Fibroblast of skin of right biceps (primary cell): ENCODE data around the gene PRRT2.
"Not testable (repeated sequence)": the region's sequence is repeated elsewhere in the genome, so short reads cannot be mapped to it uniquely, and the experiment has no call there.

Source experiments
- DNase-seq: peaks from one replicate; pipeline ENCODE4 v3.0.0-alpha.2; 2013

PRRT2 gene

DNA sequence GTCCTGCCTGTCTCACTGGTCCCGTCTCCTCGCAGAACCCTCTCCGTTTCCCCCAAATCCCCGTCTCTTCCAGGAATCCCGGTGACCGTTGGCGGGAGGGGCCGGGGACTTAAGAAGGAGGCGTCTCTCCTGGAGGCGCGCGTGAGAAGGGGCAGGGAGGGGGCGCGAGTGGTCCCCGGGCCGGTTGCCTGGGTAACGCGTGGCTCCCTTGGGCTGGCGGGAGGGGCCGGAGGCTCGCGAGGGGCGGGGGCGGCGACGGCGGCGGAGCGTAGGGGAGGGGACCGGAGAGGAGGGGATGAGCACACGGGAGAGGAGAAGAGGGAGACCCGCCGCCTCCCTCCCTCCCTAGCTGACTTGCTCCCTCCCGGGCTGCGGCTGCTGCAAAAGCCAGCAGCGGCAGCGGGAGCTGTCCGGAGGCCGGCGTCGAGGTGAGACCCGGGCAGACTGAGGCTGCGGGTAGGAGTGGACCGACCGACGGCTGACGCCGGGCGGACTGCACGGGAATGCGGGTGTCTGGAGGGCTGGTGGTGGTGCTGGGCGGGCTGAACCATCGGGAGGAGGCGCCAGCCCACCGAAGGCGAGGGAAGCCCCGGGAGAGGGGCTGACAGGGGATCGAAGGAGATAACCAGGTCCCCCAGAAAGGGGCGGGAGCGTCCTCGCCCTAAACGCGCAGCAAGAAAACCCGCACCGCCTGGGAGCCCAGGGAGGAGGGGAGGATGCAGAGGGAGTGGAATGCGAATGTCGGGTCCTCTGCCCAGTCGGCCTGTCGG, at the start of gene PRRT2:
TSS of gene PRRT2 (plus strand) at position 298 of the 770 bp plus-strand sequence. CDS start 862 bp downstream, outside the sequence.
- peak; percentile 66 for DNase-seq

DNA sequence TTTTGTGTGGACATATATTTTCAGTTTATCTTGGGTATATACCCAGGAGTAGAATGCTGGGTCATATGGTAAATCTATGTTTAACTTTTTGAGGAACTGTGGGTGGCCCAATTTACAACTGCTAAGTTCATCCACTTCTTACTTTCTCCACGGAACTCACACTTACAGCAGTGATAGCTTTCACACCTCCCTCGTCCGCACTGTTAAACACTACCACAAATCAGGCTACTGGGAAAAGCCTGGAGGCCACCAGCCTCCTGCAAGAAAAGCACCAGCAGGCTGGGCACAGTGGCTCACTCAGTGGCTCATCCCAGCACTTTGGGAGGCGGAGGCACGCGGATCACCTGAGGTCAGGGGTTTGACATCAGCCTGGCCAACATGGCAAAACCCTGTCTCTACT, 48.7 kb upstream of the PRRT2 start:
- no peak for DNase-seq

DNA sequence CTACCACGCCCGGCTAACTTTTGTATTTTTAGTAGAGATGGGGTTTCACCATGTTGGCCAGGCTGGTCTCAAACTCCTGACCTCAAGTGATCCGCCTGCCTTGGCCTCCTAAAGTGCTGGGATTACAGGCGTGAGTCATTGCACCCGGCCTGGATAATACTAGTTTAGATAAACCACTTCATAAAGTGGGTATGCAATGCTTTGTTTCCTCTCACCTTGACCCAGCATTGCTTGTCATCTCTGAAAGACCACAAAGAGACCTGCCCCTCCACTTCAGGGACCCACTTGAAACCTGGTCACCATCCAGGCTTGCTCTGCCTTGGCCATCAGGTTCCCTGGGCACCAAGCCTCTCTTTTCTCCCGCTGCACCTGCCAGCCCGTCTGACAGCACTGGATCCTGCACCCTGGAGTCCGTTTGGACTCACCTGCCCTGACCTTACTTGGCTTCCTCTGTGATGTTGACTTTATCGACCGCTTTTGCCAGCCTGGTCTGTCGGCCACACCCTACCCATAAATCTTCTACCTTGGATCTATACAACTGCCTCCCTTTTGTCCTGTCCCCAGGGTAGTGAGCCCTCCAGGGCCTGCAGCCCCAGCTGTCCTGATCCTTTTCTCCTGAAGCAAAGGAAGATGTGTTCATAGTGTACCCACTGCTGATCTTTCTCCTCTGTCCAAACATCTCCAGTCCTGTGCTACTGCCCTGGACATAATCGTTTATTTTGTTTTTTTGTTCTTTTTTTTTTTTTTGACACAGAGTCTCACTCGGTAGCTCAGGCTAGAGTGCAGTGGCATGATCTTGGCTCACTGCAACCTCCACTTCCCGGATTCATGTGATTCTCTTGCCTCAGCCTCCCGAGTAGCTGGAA, 46.6 kb upstream of the PRRT2 start:
- DNase-seq = no peak

DNA sequence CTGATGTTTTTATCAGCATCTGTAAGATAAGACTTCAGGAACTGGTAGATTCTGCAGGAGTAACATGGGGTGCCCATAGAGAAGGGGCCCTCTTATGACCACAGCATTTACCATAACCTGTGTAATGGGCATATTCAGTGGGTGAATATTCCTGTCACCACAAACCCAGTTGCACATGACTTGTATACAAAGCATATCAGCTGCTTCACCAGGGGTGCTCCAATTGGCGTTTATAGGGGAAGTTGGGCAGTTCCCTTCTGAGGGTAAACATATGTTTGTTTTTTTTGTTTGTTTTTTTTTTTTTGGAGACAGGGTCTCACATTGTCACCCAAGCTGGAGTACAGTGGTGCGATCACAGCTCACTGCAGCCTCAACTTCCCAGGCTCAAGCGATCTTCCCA, 45.4 kb upstream of the PRRT2 start:
- no peak for DNase-seq

DNA sequence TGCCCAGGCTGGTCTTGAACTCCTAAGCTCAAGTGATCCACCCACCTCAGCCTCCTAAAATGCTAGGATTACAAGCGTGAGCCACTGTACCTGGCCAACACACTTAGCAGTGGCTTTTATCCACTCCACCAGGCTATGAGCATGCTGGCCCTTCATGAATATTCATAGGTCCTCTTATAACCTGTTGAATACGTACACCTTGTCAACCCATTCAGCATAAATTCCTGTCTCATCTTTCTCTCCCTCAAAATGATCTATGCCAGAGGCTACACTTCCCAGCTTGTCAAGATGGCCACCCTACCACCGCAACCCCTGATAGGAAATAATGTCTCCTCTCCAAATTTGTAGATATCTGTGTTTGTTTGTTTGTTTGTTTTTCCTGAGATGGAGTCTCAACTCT, 44.9 kb upstream of the PRRT2 start:
- no peak for DNase-seq

DNA sequence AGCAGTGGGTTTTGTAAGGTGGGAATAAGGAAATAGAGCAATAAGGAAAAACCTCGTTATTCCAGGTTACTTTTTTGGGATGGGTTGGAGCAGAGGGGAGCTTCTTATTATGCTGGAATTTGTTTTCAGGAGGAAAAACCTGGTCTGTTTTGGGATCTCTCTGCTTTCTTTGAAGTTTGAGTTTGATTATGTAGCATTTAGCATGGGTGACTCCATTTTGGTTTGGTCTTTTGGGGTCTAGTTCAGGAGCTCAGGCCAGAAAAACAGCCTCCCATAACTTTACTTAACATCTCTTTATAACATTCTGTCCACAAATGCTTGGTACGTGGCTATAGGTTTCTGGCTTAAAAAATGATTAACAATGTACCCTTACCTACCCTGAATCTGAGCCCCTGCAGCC, 42.5 kb upstream of the PRRT2 start:
- no peak for DNase-seq

DNA sequence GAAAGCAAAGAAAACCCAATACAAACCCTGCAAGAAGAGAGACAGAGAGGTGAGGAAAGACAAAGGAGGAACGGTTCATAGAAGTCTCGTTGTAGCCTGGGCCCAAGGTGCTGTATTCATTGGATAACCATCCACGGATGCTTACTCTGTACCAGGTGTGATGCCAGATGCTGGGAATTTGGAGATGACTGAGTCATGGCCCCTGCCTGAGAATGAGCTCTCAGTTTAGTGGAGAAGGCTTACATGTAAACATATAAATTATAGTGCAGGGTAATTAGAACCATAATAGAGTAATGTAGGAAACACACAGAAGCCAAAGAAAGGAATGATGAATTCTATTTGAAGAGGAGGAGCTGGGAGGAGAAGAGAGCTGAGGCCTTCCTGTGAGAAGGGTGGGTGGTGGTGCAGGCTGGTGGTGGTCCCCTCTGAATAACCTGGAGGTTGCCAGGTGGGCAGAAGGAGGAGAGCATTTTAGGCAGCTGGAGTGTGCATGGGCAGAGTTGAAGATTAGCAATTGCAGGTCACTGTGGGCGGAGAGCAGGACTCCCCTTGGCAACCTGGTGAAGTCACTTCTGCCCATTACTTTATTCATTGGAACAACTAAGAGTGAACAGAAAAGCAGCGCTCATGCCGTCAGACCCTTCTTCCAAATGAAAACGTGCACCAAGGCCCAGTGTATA, 41.6 kb upstream of the PRRT2 start:
- no peak for DNase-seq

DNA sequence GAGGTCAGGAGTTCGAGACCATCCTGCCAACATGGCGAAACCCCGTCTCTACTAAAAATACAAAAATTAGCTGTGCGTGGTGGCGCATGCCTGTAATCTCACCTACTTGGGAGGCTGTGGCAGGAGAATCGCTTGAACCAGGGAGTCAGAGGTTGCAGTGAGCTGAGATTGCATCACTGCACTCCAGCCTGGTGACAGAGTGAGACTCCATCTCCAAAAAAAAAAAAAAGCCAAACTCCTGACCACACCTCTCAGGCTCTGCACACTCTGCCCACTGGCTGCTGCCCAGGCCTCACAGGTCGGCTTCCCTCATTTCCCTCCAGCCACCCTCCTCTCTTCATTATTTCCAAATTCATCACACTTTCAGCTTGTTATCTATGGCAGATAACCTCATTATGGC, 39.7 kb upstream of the PRRT2 start:
- DNase-seq = not testable (repeated sequence)

DNA sequence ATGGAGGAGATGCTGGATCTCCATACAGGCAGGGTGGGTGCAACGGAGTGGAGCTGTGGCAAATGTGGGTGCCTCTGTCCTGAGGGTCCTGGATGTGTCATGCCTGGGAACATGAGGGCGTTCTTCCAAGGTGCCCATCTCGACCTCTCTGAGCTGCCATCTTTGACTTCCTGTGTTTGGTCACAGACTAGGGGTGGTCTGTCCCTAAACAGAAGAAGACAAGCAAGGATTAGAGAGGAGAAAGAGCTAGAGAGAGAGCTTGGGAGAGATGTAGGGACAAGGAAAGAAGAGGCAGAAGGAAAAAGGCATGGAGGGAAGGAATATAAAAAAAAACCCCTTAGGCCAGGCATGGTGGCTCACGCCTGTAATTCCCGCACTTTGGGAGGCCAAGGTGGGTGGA, 37.3 kb upstream of the PRRT2 start:
- no peak for DNase-seq

DNA sequence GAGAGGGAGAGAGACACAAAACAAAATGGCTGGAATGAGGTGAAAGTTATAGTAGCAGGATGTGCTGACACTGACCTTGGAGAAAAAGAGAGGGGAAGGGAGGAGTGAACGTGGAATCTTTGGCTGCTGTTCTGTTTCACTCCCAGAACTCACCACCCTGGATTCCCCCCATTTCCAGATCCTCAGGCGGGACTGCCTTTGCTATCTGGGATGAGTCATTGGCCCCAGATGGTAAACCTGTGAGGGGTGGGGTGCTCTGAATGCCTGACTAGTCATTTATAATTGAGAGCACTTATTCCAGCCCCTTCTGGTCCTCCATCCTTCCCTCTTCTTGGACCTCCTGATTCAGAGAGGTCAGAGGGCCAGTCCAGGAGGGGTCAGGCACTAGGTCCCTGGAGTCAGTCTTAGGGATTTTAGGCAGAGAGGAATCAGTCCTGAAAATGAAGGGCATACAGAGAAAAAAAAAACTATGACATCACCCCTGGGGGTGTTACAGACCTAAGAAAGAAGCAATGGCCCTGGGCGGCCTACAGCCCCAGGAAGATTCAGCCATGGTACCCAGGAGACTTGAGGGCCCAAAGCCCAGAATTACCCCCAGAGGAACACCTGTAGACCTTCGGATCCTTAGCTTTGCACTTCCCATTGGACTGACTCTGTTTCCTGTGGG, 36.1 kb upstream of the PRRT2 start:
- peak; percentile 45 for DNase-seq

DNA sequence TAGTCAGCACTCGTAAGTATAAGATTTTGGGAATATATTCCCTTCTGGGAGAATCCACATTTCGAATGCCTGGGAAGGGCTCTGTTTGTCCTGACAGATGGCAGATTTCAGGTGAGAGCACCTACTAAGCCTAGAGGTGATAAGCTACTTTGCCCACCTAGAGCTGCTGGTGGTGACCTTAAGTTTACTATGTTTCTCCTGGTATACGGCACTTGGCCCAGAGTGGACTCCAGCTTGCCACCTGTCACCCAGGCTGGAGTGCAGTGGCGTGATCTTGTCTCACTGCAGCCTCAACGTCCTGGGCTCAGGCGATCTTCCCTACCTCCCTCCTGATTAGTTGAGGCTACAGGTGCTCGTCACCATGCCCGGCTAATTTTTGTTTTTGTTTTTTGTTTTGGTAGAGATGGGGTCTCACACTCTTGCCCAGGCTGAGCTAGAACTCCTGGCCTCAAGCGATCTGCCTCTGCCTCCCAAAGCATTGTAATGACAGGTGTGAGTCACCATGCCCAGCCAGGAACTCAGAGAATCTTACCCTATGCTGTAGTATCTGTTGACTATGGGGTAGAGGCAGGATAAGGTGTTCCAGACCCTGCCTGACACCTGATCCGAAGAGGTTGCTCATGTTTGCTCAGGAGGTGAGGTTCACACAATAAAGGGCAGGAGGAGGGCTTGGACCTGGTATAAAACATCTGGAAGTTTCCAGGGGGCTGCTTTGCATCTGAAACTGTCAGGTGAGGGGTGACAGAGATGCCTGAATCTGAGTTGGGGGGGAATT, 34.2 kb upstream of the PRRT2 start, which contains the start of gene ZG16:
TSS of gene ZG16 (plus strand) at position 681 of the 775 bp plus-strand sequence. CDS start 1,011 bp downstream, outside the sequence.
- no peak for DNase-seq

DNA sequence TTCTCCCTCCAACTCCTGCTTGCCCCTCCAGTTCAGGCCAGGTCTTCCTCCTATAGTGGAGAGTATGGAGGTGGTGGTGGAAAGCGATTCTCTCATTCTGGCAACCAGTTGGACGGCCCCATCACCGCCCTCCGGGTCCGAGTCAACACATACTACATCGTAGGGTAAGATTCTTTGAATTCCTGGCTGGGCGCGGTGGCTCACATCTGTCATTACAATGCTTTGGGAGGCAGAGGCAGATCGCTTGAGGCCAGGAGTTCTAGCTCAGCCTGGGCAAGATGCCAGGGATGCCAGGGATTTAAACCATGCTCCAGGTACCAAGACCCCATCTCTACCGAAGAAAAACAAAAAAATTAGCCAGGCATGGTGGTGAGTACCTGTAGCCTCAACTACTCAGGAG, 32.5 kb upstream of the PRRT2 start:
- no peak for DNase-seq

DNA sequence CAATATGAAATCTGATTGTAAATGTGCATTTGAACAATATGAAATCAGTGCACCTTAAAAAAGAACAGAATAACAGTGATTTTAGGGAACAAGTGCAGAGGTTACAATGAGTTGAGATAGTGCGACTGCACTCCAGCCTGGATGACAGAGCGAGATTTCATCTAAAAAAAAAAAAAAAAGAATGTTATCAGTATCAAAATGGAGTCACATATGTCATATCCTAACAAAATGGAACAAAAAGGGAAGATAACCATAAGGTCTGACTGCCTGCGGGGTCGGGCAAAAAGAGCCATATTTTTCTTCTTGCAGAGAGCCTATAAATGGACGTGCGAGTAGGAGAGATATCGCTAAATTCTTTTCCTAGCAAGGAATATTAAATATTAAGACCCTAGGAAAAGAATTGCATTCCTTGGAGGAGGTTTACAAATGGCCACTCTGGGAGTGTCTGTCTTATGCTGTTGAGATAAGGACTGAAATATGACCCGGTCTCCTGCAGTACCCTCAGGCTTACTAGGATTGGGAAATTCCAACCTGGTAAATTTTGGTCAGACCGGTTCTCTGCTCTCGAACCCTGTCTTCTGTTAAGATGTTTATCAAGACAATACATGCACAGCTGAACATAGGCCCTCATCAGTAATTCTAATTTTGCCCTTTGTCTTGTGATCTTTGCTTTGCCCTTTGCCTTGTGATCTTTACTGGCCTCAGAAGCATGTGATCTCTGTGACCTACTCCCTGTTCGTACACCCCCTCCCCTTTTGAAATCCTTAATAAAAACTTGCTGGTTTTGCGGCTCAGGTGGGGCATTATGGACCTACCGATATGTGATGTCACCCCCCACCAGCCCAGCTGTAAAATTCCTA, 28.7 kb upstream of the PRRT2 start:
- DNase-seq = not testable (repeated sequence)

DNA sequence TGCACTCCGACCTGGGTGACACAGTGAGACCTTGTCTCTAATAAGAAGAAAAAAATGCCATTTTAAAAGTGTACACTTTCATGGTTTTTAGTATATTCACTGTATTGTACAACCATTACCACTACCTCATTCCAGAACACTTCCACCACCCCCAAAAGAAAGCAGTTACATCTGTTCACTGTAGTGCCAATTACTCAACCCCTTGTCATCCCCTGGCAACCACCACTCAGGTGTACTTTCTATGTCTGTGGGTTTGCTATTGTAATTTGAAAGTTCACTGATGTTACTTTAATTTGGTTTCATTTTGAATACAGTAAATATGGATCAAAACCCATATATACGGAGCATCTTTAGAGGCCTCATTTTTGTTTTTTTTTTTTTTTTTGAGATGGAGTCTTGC, 27.8 kb upstream of the PRRT2 start:
- DNase-seq = no peak

DNA sequence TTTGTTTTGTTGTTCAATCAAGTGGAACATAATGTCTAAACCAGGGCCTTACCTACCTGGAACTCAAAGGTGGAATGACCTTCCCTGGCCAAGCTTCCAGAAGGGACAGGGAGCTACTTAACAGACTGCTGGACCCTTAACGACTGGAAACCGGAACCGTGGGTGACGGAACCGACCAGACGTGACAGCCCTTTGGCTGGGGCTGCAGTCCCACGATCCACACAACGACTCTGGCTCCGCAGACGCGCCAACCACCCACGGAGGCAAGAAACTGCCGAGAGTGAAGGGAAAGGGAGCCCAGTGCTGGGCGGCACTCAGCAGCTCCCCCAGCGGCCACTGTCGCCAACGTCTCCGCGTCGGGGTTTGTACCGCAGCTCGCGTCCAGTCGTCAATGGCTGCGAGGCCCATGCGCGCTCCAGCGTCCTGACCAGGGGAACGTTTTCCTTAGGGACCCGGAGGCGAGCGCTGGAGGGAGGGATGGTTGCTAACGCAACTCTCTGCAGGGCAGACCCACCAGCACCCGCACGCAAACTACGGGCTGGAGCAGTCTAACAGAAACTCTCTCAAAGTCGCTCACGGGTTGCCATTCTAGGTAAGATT, 27.0 kb upstream of the PRRT2 start:
- DNase-seq = peak; percentile 61

DNA sequence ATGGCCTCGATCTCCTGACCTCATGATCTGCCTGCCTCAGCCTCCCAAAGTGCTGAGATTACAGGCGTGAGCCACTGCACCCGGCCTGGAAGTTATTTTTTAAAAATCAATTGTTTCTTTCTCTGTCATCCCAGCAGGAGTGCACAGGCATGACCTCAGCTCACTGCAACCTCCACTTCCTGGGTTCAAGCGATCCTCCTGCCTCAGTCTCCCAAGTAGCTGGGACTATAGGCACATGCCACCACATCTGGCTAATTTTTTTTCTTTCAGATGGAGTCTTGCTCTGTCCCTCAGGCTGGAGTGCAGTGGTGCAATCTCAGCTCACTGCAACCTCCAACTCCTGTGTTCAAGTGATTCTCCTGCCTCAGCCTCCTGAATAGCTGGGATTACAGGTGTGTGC, 24.8 kb upstream of the PRRT2 start:
- not testable (repeated sequence) for DNase-seq

DNA sequence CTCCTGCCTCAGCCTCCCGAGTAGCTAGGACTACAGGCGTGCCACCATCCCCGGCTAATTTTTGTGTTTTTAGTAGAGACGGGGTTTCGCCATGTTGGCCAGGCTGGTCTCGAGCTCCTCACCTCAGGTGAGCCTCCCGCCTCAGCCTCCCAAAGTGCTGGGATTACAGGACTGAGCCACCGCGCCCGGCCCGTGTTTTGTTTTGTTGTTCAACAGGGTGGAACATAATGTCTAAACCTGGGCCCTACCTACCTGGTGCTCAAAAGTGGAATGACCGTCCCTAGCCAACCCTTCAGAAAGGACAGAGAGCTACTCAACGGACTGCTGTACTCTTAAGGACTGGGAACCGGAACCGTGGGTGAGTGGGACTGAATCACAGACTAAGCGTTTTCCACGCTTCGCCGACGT, 22.2 kb upstream of the PRRT2 start:
- DNase-seq = no peak

DNA sequence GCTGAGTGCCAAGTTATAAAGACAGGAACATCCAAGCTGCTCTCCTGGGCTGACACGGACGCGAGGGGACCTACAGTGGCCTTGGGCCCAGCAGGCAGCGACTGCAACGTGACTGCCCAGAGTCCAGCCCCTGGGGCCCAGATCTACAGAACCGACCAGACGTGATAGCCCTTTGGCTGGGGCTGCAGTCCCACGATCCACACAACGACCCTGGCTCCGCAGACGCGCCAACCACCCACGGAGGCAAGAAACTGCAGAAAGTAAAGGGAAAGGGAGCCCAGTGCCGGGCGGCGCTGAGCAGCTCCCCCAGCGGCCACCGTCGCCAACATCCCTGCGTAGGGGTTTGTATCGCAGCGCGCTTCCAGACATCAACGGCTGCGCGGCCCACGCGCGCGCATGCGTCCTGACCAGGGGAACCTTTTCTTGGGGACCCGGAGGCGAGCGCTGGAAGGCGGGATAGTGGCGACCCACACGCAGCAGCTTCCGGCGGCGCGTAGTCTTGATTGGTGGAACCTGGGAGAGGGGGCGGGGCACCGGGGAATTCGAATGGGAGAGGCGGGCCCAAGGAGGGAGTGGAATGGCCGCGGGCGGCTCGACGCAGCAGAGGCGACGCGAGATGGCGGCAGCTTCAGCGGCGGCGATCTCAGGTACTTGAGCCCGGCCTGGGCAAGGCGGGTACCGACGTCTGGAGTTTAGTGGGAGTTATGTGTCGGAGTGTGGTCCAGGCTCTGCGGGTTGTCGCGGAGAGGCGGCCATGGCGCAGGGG, 21.6 kb upstream of the PRRT2 start, which contains the start of gene KIF22:
TSS of gene KIF22 (plus strand) at position 569 of the 766 bp plus-strand sequence. CDS start at position 578, 9 bp downstream.
- peak; percentile 99 for DNase-seq
